ENCODE data around the gene SUN2. TPM values are rescaled to one million over a fixed set of nuclear protein-coding genes. Genes with fewer than 3 reads are reported as not detected.

SUN2 gene
- total and polyA plus RNA-seq, 2 donors (not counting 1 experiment from before 2014, with no cell fraction given), result 27.4 to 76.6 TPM

GRCh38 chr22:38755155-38755910, 465 bp downstream of the SUN2 start:
- Histone ChIP-seq H3K27ac (ENCODE audit: insufficient read depth, low read length) (peak overlapping the region; percentile 90), H3K4me3 (replicated peaks in 1 of 4; ENCODE audit: control extremely low read depth in 1 of 4, insufficient read depth in 1 of 4, low read depth in 3 of 4, low read length in 4 of 4) (peak overlapping the region; percentile 68 to 79 (median 72)), H3K4me1 (ENCODE audit: control insufficient read depth, extremely low read depth, insufficient read depth, low read length) (peaks cover 7% of the 10 kb centered on the region), H3K4me2 (ENCODE audit: extremely low read depth, insufficient read depth, low read length) (peak overlapping the region; percentile 96), H3K27me3 (ENCODE audit: control insufficient read depth, insufficient read depth, low read length) (no peaks in the 10 kb centered on the region), H3K36me3 (ENCODE audit: control insufficient read depth, insufficient read depth, low read length) (peaks cover 21% of the 10 kb centered on the region), H3K9ac (ENCODE audit: insufficient read depth, low read length) (peak overlapping the region; percentile 77), H3K9me3 (ENCODE audit: control insufficient read depth, insufficient read depth, low read depth, low read length) (no peaks in the 10 kb centered on the region), H2AFZ (ENCODE audit: low read length) (peak overlapping the region; percentile 31), H3K79me2 (ENCODE audit: control insufficient read depth, insufficient read depth, low read length) (peaks cover 18% of the 10 kb centered on the region), H4K20me1 (ENCODE audit: control insufficient read depth, extremely low read depth, insufficient read depth, low read length) (no peaks in the 10 kb centered on the region)
- peak; percentile 72 to 84 for DNase-seq (ENCODE audit: low read depth in 2 of 2)
- TF ChIP-seq CTCF (conservative IDR thresholded peaks at IDR 0.05 in 1 of 2, IDR thresholded peaks at IDR 0.05 in 1 of 2; ENCODE audit: low read depth in 1 of 2, low read length in 2 of 2) (no peak), EZH2 (IDR thresholded peaks at IDR 0.05; ENCODE audit: low read length, missing control alignments) (no peak)

- no peaks in the 10 kb centered on the region for H3K9me3 ChIP-seq (ENCODE audit: control insufficient read depth, insufficient read depth, low read depth, low read length)
- H3K4me2 ChIP-seq (ENCODE audit: extremely low read depth, insufficient read depth, low read length), result peak overlapping the region; percentile 96
- peaks cover 27% of the 10 kb centered on the region for H3K36me3 ChIP-seq (ENCODE audit: control insufficient read depth, insufficient read depth, low read length)
- H3K27ac ChIP-seq (ENCODE audit: insufficient read depth, low read length), result peak overlapping the region; percentile 90
- peak overlapping the region; percentile 45 for H2AFZ ChIP-seq (ENCODE audit: low read length)
- H3K79me2 ChIP-seq (ENCODE audit: control insufficient read depth, insufficient read depth, low read length), result peaks cover 18% of the 10 kb centered on the region
- H4K20me1 ChIP-seq (ENCODE audit: control insufficient read depth, extremely low read depth, insufficient read depth, low read length), result no peaks in the 10 kb centered on the region
- TF ChIP-seq CTCF (conservative IDR thresholded peaks at IDR 0.05 in 1 of 2, IDR thresholded peaks at IDR 0.05 in 1 of 2; ENCODE audit: low read depth in 1 of 2, low read length in 2 of 2) (no peak), EZH2 (IDR thresholded peaks at IDR 0.05; ENCODE audit: low read length, missing control alignments) (no peak)
- H3K9ac ChIP-seq (ENCODE audit: insufficient read depth, low read length), result peak overlapping the region; percentile 77
- no peaks in the 10 kb centered on the region for H3K27me3 ChIP-seq (ENCODE audit: control insufficient read depth, insufficient read depth, low read length)
- H3K4me3 ChIP-seq (replicated peaks in 1 of 4; ENCODE audit: control extremely low read depth in 1 of 4, insufficient read depth in 1 of 4, low read depth in 3 of 4, low read length in 4 of 4), result peak overlapping the region; percentile 68 to 79 (median 72)
- peak; percentile 33 to 69 for DNase-seq (ENCODE audit: low read depth in 2 of 2)
- H3K4me1 ChIP-seq (ENCODE audit: control insufficient read depth, extremely low read depth, insufficient read depth, low read length), result peaks cover 7% of the 10 kb centered on the region
Observed at GRCh38 chr22:38754751-38755154, 1.0 kb downstream of the SUN2 start.

- Histone ChIP-seq H3K4me1 (ENCODE audit: control insufficient read depth, extremely low read depth, insufficient read depth, low read length) (peaks cover 7% of the 10 kb centered on the region), H3K79me2 (ENCODE audit: control insufficient read depth, insufficient read depth, low read length) (peaks cover 18% of the 10 kb centered on the region), H3K4me2 (ENCODE audit: extremely low read depth, insufficient read depth, low read length) (peak overlapping the region; percentile 96), H3K9ac (ENCODE audit: insufficient read depth, low read length) (no peak overlapping the region), H3K27me3 (ENCODE audit: control insufficient read depth, insufficient read depth, low read length) (no peaks in the 10 kb centered on the region), H3K36me3 (ENCODE audit: control insufficient read depth, insufficient read depth, low read length) (peaks cover 30% of the 10 kb centered on the region), H3K4me3 (replicated peaks in 1 of 4; ENCODE audit: control extremely low read depth in 1 of 4, insufficient read depth in 1 of 4, low read depth in 3 of 4, low read length in 4 of 4) (peak overlapping the region; percentile 68 to 79 (median 72)), H3K9me3 (ENCODE audit: control insufficient read depth, insufficient read depth, low read depth, low read length) (no peaks in the 10 kb centered on the region), H2AFZ (ENCODE audit: low read length) (peak overlapping the region; percentile 45), H4K20me1 (ENCODE audit: control insufficient read depth, extremely low read depth, insufficient read depth, low read length) (no peaks in the 10 kb centered on the region), H3K27ac (ENCODE audit: insufficient read depth, low read length) (peak overlapping the region; percentile 90)
- DNase-seq (ENCODE audit: low read depth in 2 of 2), result peak; percentile 73 to 86
- no peak for TF ChIP-seq CTCF (conservative IDR thresholded peaks at IDR 0.05 in 1 of 2, IDR thresholded peaks at IDR 0.05 in 1 of 2; ENCODE audit: low read depth in 1 of 2, low read length in 2 of 2)
- no peak for TF ChIP-seq EZH2 (IDR thresholded peaks at IDR 0.05; ENCODE audit: low read length, missing control alignments)
Observed at GRCh38 chr22:38753948-38754750, 1.6 kb downstream of the SUN2 start.

Data from fibroblast of lung (primary cell).